HL-60/S4 (cell line): ENCODE results near the gene PDE2A.
"Not testable (repeated sequence)": the region's sequence is repeated elsewhere in the genome, so short reads cannot be mapped to it uniquely, and the experiment has no call there.

Experiments
- in situ Hi-C: fragments of 300-500 bp; cut with MboI; formaldehyde crosslinking; loops from 2 replicates; pipeline ENCODE4 v1.14.3; 2022; ENCODE audit warnings: low sequenced_read_pairs

The PDE2A gene

GRCh38 chr11:72582206-72583176, 91.7 kb downstream of the PDE2A start:
- in situ Hi-C loops, result loop anchor here (10.0 kb wide), 1 partner anchor 592 kb away; no protein-coding TSS in a partner anchor

DNA sequence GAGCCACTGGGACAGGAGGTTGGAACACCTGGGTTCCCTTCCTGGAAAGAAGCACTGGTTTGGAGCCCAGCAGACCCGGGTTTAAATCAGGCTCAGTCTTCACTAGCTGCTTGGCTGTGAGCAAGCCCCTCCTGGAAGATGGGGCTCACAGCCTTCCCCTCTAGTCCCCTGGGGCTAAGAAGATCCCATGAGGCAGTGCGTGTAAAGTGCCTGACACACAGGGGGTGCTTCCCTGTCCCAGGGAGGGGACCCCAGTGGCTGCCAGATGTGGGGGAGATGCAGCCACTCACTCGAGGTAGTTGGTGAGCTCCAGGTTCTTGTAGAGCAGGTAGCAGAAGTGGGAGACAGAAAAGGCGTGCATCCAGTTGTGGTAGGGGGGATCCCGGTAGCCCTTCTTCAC, 93.2 kb downstream of the PDE2A start:
- in situ Hi-C loops, result loop anchor here (10.0 kb wide), 1 partner anchor 594 kb away; no protein-coding TSS in a partner anchor

- in situ Hi-C loops, result loop anchor here (10.0 kb wide), 1 partner anchor 594 kb away; no protein-coding TSS in a partner anchor
These were observed 93.6 kb downstream of the PDE2A start for GRCh38 chr11:72580642-72580950.

DNA sequence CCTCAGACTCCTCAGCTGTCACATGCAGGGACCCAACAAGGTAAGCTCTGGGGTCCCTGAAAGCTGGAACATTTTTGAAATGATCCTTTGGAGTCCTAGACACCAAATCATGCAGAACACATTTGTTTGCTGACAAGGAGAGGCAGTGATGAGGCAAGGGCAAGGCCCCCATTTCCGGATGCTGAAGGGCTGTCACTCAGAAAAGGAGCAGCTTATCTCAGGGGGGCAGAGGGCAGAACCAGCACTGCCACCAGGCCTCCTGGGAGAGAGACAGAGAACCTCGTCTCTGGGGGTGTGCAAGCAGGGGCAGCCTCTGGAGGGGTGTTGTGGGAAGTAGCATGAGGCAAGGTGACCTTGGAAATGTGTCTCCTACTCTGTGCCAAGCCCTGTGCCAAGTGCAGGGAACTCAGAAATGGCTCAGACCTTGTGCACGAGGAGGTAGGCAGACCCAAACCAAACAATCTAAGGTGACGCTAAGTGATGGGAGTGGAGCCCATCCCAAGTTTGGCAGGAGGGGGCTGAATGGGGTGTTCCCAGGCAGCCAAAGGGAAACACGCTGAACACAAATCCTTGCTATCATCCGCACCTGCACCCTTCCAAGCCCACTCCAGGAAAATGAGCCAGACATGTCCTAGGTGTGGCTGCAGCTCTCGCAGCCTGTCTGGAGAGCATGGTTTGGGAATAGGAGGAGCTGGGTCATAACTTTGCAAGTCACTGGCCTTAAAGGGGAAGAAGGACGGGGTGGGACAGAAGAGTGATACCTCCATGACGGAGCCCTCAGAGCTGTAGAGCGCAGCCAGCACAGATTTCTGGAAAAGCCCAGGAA, 94.2 kb downstream of the PDE2A start:
- in situ Hi-C loops, result loop anchor here (10.0 kb wide), 1 partner anchor 595 kb away; no protein-coding TSS in a partner anchor

DNA sequence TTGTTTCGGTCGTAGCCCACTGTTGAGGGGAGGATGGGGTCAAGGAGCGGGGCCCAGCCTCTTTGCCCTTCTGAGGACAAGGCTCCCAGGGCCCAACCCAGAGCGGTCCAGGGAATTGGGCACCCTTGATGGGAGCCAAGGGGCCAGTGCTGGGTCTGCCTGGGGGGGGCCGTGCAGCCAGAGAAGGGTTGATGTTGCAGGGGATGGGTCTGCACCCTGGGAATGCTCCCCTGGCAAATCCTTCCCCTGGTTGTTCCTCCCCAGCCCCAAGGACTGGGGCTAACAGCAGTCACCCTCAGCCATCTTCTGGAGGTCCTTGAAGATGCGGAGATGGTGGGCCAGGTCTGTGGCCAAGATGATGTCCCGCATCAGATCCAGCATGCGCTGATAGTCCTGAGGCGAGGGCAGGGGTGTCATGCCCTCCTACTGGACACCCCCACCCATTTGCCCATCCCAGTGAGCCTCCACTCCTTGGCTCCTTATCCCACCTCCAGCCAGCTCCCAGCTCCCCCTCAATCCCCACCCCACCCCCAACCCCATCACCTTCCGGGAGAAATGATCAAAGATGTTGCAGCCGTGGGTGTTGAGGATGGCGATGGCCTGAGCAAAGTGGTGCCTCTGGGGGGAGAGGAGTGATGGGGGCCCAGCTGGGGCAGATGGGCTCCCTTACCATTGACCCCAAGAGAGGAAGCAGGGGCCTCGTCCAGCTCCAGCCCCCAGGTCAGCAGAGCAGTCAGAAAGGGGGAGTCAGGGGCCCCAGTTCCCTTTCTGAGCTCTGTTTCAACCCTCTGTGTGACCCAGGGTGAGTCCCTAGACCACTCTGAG, 95.0 kb downstream of the PDE2A start:
- in situ Hi-C loops, result no loop called here

GRCh38 chr11:72578566-72578965, 95.7 kb downstream of the PDE2A start:
- in situ Hi-C loops, result no loop called here

- in situ Hi-C loops, result no loop called here
These were observed 96.2 kb downstream of the PDE2A start for GRCh38 chr11:72578051-72578450.

DNA sequence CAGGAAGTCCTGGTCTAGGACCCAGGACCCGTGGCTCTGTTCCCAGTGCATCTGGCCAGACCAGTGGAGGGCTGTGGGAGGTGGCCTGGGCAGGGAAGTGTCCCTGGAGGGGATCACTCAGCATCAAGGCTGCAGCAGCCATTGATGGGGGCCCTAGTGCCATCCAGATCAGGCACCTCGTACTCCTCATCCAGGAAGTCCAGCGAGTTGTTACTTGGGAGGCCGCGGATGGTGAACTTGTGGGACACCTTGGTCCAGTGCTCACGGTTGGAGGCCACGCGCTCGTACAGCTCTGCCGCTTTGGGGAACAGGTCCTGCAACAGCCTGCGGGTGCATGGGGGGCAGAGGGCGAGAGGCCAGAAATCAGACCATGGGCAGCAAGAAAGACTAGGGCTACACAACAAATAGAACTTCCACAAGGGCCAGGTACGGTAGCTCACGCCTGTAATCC, 96.9 kb downstream of the PDE2A start:
- in situ Hi-C loops, result no loop called here

- in situ Hi-C loops, result no loop called here
These were observed 97.6 kb downstream of the PDE2A start for GRCh38 chr11:72576661-72577060.

DNA sequence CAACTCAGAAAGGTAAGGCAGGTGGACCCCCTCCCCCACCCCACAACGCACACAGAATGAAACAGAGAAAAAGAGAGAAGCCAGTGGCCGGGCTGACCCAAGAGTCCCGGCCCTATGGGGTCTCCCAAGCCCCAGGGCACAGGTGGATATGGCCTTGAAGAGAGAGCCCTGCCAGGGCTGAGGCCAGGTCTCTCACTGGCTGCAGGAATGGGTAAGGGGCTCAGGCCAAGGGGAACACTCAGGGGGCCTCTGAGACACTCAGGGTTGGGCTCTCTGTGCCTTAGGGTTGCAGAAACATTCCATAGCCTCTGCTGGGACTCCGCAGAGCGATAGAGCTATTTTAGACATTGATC, 98.0 kb downstream of the PDE2A start:
- in situ Hi-C loops, result no loop called here

GRCh38 chr11:72575533-72576242, 98.5 kb downstream of the PDE2A start:
- in situ Hi-C loops, result no loop called here

DNA sequence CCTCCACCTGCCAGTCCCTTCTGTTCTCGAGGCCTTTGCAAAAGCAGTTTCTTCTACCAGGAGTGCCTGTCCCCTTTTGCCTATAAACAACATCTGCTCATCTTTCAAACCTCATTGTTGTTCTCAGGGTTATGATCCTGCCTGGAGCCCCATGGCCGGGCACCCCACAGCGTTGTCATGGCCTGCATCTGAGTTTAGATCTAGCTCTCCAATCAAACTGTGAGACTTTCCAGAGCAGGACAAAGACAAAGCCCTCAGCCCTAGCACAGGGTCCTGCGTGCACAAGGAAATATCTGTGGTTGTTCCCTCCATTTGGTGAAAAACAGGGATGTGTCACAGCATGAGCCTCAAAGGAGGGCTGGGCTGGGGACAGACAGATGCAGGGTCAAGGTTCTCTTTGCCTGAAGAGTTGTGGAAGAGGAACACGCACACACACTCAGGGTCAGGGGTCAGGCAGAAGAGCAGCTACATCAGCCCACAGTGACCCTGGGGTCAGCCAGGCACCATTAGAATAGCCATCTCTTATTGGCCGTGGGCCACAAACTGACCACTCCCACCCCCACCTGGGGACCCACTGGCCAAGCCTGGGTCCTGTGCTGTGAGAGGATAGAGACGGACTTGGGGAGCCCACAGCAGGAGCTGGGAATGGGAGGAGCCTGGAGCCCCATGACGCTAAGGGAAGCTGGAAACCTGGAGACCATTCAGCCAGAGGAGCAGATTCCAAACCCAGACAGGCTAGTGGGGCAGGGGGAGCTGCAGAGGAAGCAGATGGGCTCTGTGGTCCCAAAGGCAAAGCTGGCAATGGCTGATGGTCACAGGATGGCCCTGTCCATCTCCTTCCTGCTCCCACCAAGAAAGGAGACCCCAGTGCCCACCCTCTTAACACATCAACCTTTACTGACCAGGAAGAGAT, 99.4 kb downstream of the PDE2A start:
- in situ Hi-C loops, result no loop called here

GRCh38 chr11:72573855-72574445, 100.3 kb downstream of the PDE2A start:
- in situ Hi-C loops, result no loop called here

DNA sequence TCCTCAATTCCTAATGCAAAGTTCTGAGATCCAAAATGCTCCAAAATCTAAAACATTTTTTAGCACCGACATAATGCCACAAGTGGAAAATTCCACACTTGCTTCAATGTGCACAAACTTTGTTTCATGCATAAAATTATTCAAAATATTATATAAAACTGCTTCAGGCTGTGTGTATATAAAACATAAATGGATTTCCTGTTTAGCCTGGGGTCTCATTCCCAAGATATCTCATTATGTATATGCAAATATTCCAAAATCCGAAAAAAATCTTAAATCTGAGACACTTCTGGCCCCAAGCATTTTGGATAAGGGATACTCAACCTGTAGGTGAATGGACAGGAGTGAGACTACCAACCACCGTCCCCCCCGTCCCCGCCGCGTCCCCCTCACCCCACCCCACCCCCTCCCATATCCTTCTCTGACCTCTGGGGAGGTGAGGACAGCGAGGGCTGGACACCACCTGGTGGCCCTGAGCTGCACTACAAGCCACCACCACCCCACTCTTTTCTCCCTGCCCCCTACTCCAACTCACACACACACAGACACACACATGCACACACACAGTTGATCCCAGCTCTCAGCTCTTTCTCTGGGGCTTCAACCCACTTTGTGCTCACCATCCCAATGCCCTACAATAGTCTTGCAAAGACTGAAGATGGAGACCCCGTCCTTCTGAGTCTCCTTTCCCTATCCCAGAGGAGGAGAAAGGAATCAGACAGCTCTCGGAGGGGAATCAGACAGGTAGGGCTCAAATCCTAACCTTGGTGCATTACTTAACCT, 101.0 kb downstream of the PDE2A start:
- in situ Hi-C loops, result no loop called here

DNA sequence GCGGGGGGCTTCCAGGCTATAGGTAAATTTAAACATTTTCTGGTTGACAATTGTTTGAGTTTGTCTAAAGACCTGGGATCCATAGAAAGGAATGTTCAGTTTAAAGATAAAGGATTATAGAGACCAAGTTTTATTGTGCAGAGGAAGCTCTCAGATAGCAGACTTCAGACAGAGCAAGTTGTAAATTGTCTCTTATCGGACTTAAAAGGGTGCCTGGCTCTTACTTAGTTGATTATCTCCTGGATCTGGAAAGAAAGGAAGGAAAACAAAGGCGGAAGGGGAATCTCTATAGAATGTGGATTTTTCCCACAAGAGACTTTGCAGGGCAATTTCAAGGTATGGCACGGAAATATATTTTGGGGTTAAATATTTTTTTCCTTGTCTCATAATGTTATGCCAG, 101.7 kb downstream of the PDE2A start:
- in situ Hi-C loops, result not testable (repeated sequence)

DNA sequence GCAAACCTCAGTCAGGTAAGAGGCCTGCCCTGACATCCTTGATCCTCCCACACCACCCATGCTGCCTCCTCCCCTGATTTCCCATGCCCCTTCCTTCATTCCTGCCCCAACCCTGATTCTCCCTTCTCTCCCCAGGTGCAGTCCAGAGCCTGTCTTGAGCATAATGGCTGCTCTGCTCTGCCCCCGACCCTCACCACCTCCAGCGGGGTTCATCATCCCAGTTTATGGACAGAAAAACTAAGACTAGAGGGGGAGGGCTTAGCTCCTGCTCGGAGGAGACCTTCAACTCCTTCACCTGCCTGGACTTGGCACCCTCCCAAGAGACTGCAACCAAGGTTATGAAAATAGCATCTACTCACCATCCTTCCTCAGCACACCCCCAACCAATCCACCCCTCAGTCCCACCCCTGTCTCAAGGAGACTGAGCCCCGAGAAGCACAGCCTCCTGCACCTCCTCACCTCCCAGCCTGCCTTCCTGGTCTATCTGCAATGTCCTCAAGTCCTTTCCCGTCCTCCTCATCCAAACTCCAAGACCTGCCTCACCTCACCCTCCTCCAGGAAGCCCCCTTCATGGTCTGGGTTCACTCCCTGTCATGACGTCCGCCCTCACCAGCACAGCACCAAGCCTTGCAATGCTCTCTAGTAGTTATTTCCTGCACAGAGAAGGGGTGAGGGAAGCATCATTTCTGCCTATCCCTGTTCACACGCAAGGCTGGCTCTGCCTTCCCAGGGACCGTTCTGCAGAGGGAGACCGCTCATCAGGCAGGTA, 103.1 kb downstream of the PDE2A start:
- in situ Hi-C loops, result no loop called here
